ENCODE measurements around the gene ZNF782.

GRCh38 chr9:96769989-96770388 is 84.3 kb downstream of the ZNF782 start:
- TF ChIP-seq POLR2AphosphoS5 (IDR thresholded peaks at IDR 0.05; ENCODE audit: borderline replicate concordance, low read depth, low read length) (no peak), EZH2 (IDR thresholded peaks at IDR 0.05) (no peak)
